IMR-90 (cell line): ENCODE data around the gene TXNL4B. TPM values are rescaled to one million over a fixed set of nuclear protein-coding genes. Genes with fewer than 3 reads are reported as not detected.

Source experiments
- polyA plus RNA-seq, 3 experiments: library from polyadenylated mRNA; depleted of rRNA; stranded (reverse); fragments of >200 nt; gene quantifications; 2 replicates each; pipeline ENCODE4 v1.2.3, GENCODE V29; 2012; ENCODE audit warnings: low replicate concordance in 1 of 3
- total RNA-seq: library from RNA; depleted of rRNA; stranded (reverse); fragments of >200 nt; gene quantifications from 2 replicates; pipeline ENCODE4 v1.2.3, GENCODE V29; 2012; rRNA removed

The TXNL4B gene
- total and polyA plus RNA-seq, 2 of the 4 experiments (the other 2 are of a cell fraction): 5.4 to 8.6 TPM

Other genes with a start within 250 kb of the TXNL4B start
- gene ATXN1L, start 247.6 kb downstream of the TXNL4B start, total RNA-seq: 5.2 and 5.8 TPM in 2 replicates
- gene ATXN1L, start 247.6 kb downstream of the TXNL4B start, polyA plus RNA-seq (2012; rRNA removed): 8.0 and 9.2 TPM in 2 replicates
- 4.4 and 5.9 TPM in 2 replicates for gene ZNF821, start 209.4 kb downstream of the TXNL4B start, total RNA-seq
- 5.8 and 6.0 TPM in 2 replicates for gene ZNF821, start 209.4 kb downstream of the TXNL4B start, polyA plus RNA-seq (2012; rRNA removed)
- gene IST1, start 198.1 kb downstream of the TXNL4B start, total RNA-seq: 175 and 186 TPM in 2 replicates
- 122 and 134 TPM in 2 replicates for gene IST1, start 198.1 kb downstream of the TXNL4B start, polyA plus RNA-seq (2012; rRNA removed)
- not detected in 2 replicates for gene PKD1L3, start 93.2 kb downstream of the TXNL4B start, total RNA-seq
- not detected in 2 replicates for gene PKD1L3, start 93.2 kb downstream of the TXNL4B start, polyA plus RNA-seq (2012; rRNA removed)
- gene DHODH, start 84.9 kb downstream of the TXNL4B start, total RNA-seq: 3.2 and 3.3 TPM in 2 replicates
- gene DHODH, start 84.9 kb downstream of the TXNL4B start, polyA plus RNA-seq (2012; rRNA removed): 4.1 and 4.5 TPM in 2 replicates
- not detected in 2 replicates for gene HP, start 39.1 kb downstream of the TXNL4B start, total RNA-seq
- gene HP, start 39.1 kb downstream of the TXNL4B start, polyA plus RNA-seq (2012; rRNA removed): not detected in 2 replicates
- not detected in 2 replicates for gene HPR, start 30.4 kb downstream of the TXNL4B start, total RNA-seq
- not detected in 2 replicates for gene HPR, start 30.4 kb downstream of the TXNL4B start, polyA plus RNA-seq (2012; rRNA removed)
- 49.6 and 61.9 TPM in 2 replicates for gene DHX38, start 227 bp upstream of the TXNL4B start, total RNA-seq
- gene DHX38, start 227 bp upstream of the TXNL4B start, polyA plus RNA-seq (2012; rRNA removed): 43.0 and 45.4 TPM in 2 replicates
- gene PMFBP1, start 78.5 kb upstream of the TXNL4B start, total RNA-seq: under 0.01 TPM in 1 of 2 replicates, not detected in the other
- not detected in 2 replicates for gene PMFBP1, start 78.5 kb upstream of the TXNL4B start, polyA plus RNA-seq (2012; rRNA removed)